NK-92 (cell line): ENCODE results near the gene PQBP1.

Source experiments
- DNase-seq: peaks from one replicate; lab custom pipeline; 2025; ENCODE audit not compliant: unreplicated experiment; lab: John Stamatoyannopoulos, UW

PQBP1 gene

DNA sequence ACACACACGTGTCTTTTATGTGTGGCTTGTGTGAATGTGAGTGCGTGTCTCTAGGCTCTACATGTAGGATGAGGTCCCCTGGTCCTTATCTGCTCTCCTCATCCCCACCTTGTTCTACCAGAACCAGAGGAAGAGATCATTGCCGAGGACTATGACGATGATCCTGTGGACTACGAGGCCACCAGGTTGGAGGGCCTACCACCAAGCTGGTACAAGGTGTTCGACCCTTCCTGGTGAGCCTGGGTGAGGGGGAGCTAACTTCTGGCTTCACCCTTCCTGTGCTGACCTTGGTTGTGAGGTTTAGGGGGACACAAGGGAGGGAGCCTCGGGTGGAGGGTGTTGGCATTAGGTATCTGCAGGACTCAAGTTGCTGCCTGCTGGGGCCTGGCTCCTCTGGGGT lies 3.3 kb downstream of the PQBP1 start:
- no peak for DNase-seq

DNA sequence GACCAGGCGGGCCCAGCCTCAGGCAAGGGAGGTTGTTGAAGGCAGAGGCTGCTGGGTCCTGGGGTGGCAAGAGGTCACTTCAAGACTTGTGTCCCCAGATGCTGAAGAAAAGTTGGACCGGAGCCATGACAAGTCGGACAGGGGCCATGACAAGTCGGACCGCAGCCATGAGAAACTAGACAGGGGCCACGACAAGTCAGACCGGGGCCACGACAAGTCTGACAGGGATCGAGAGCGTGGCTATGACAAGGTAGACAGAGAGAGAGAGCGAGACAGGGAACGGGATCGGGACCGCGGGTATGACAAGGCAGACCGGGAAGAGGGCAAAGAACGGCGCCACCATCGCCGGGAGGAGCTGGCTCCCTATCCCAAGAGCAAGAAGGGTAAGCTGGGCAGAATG lies 4.4 kb downstream of the PQBP1 start:
- DNase-seq = no peak

GRCh38 chrX:48902776-48903175 lies 5.0 kb downstream of the PQBP1 start:
- DNase-seq = no peak

DNA sequence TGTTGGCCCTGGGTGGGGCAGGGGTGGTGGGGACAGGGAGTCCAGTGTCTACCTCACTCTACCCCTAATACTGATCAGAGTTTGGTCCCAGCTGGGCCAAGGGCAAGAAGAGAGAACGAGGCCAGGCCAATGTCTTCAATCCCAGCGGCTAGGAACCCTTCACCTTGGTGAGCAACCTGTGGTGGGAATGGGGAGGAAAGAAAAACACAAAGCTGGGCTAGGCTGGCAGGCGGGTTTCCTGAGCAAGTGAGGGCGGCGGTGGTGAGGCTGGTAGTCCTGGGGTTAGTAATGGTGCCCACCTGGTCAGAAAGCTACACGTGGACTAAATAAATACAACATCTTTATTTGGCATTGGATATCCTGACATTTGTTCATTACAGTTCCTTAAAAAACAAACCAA lies 5.6 kb downstream of the PQBP1 start:
- no peak for DNase-seq

- no peak for DNase-seq
Measured at GRCh38 chrX:48904180-48904579, 6.5 kb downstream of the PQBP1 start.

DNA sequence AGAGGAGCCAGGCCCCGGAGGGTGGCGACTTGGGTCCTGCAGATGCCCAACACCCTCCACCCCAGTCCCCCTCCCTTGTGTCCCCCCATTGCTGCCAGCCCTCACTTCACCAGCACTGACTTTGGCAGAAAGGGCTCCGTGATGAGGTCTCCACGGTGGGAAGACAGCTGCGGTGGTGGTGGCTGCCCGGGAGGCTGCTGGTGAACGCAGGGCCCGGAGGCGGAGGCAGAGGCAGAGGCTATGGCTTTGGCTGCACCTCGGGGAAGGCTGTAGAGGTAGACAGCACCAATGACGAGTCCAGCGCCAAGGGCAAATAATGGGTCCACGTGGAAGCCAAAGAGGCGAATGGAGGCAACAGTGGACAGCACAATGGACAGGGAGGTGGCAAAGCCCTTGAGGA lies 6.9 kb downstream of the PQBP1 start:
- DNase-seq = no peak

DNA sequence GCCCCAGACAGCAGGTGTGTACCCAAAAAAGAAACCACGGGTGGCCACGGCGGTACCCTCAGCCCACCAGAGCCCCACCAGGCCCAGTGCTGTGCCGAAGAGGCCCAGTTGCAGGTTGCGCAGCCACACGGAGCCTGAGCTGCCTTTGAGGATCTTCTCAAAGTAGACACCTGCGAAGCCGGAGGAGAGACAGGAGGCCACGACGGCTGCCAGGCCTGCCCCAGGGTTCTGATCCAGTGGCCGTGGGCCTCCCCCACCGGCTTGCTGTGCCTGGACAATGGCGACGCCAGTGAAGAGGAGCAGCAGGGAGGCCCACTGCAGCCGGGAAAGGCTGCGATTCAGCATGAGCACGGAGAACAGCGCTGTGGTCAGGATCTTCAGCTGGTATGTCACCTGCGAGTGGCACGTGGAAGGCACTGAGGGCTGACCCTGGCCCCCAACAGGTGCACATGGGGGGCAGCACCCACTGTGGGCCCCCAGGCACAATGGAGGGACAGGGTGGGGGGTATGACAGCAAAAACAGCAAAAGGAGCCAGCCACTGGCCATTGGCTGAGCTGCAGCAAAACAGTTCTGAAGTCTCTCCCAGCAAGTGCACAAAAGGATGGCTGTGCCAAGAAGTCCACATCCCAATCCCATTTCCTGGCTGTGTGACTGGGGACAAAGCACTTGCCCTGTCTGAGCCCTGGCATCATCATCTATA lies 7.5 kb downstream of the PQBP1 start:
- DNase-seq = no peak

- DNase-seq = no peak
Measured at GRCh38 chrX:48908600-48908999, 10.9 kb downstream of the PQBP1 start.

- DNase-seq = no peak
Measured at GRCh38 chrX:48909703-48910294, 12.1 kb downstream of the PQBP1 start.

DNA sequence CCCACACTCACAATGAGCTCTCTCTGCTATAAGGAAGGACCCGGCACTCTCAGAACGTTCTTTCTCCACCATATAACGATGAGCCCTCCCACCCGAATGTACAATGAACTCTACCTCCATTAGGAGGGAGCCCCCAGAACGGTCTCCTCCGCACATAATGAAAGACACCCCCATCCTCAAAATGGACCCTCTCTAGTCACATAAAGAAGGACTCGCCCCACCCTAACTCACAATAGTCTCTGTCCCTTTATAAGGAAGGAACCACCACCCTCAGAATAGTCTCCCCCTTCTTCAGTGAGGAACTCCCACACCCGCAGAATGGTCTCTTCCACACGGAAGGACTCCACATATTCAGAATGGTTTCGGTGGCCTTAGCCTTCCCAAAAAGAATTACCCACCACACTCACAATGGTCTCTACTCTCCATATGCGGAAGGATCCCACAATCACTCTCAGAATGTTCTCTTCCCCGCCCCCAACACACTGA lies 13.2 kb downstream of the PQBP1 start:
- DNase-seq = no peak

DNA sequence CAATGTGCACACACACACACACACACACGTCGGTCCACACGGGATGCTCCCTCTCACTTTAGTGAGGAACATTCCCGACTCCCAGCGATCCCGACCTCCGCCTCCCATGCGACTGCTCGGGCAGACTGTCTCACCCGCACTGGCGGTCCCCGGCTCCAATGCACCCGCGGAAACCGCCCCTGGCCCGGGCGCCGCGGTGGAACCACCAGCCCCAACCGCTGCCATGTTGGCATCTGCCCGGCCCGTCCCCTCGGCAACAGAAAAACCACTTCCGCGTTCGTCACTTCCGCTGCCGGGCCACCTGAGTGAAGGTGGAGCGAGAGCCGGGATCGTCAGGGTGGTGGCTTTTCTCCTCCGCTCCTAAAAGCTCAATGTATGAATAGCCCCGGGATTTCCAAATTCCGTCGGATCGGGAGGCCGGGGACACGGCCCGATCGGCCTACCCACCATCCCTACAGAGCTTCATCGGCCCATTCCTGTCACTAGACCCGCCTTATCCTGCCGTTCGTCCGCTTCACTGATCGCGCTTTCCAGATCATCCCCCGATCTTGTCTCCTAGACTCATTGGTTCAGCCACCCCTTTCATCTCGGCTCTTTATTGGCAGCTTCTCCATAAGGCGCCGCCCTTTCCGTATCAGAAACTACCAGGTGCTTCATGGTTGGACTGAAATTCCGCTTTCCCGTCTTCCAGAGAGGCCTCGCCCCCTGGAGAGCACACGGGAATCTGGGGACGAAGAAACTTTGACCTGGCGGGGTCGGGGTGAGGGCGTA lies 13.9 kb downstream of the PQBP1 start, which contains the start of gene SLC35A2:
SLC35A2 (minus strand) TSS at position 235 of the 771 bp plus-strand sequence; CDS start at position 225, 10 bp downstream.
- peak; percentile 9 for DNase-seq

DNA sequence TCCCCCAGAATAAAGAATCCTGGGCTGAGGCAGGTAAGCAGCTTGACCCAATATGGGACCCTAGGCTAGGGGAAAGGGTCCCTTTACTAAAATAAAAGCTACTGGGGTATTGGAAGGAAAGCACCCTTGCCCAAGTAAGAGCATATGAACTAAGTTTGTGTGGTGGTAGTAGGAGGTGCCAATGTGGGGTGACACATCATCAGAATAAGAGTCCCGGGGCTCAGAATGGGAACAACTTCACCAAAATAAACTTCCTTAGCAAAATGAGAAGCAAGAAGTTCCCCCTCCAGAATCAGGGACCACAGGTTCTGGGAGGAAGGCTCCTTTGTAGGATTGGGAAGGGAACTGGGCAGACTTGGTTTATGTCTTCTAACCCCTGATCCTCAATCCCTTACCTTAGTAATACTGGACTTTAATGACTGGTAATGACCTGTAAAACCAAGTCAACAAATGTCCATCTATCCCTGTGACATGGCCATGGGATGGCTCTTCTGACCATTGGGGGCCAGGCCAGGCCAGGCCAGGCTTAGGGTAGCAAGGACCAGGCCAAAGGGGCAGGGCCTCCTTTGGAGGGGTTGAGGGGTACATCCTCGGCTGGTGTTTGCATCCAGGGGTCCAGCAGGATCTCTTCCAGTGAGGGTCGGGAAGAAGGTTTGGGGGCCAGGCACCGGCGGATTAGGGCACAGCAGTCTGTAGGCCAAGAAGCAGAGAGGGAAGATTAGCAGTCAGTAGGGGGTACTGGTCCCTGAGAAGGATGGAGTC lies 16.1 kb downstream of the PQBP1 start:
- DNase-seq = no peak

GRCh38 chrX:48914593-48915493 lies 17.1 kb downstream of the PQBP1 start:
- no peak for DNase-seq

- DNase-seq = peak; percentile 40
Measured at GRCh38 chrX:48917139-48918001, 19.6 kb downstream of the PQBP1 start.

DNA sequence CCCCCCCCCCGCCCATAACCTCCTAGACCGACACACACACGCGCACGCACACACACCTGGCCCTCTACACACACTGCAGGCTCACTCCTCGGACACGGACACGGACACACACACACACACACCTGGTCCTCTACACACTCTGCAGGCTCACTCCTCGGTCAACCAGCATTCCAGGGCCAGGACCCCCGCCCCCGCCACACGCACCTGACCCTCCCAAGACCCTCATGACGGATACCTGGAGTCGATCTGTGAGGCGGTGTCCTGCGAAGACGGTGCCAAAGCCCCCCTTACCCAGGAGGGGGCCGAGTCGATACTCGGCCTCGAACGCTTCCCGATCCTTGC lies 20.5 kb downstream of the PQBP1 start:
- DNase-seq = no peak

GRCh38 chrX:48918643-48919340 lies 21.1 kb downstream of the PQBP1 start, which contains the start of gene PIM2:
PIM2 (minus strand) TSS chrX:48919024; CDS start chrX:48918834, 190 bp downstream.
- DNase-seq = peak; percentile 45

- no peak for DNase-seq
Measured at GRCh38 chrX:48919360-48919841, 21.7 kb downstream of the PQBP1 start.

- DNase-seq = no peak
Measured at GRCh38 chrX:48919947-48920717, 22.4 kb downstream of the PQBP1 start.
